ENCODE measurements around the gene PPARD. TPM values are rescaled to one million over a fixed set of nuclear protein-coding genes. Genes with fewer than 3 reads are reported as not detected.

PPARD gene
- total RNA-seq, 1 experiment from 2014 or later: 38.4 TPM

GRCh38 chr6:35400111-35400510, 57.8 kb downstream of the PPARD start:
- peak overlapping the region; percentile 67 for H3K4me2 ChIP-seq (ENCODE audit: low read length)
- ATAC-seq (no peak), DNase-seq (ENCODE audit: low read depth, low spot score) (no peak)
- H3K4me1 ChIP-seq (ENCODE audit: control insufficient read depth in 1 of 2, insufficient read depth in 2 of 2, low read length in 2 of 2): peaks cover 30 to 82% of the 10 kb centered on the region in 2 experiments
- no peaks in the 10 kb centered on the region for H4K20me1 ChIP-seq (ENCODE audit: insufficient read depth)
- no peak for TF ChIP-seq EZH2 (IDR thresholded peaks at IDR 0.05)
- TF ChIP-seq ZFX (IDR thresholded peaks at IDR 0.05): no peak
- TF ChIP-seq CBX3 (IDR thresholded peaks at IDR 0.05; ENCODE audit: low read depth): no peak
- TF ChIP-seq CEBPB (IDR thresholded peaks at IDR 0.05; ENCODE audit: low read depth): no peak
- TF ChIP-seq SRF (IDR thresholded peaks at IDR 0.05; ENCODE audit: low read depth): no peak
- TF ChIP-seq EGR1 (IDR thresholded peaks at IDR 0.05; ENCODE audit: low read depth): no peak
- TF ChIP-seq SP1 (IDR thresholded peaks at IDR 0.05; ENCODE audit: low read depth): no peak
- TF ChIP-seq TCF7L2 (IDR thresholded peaks at IDR 0.05; ENCODE audit: borderline replicate concordance, extremely low read depth, insufficient read depth, insufficient read length): no peak
- TF ChIP-seq POLR2A (IDR thresholded peaks at IDR 0.05; ENCODE audit: borderline replicate concordance, extremely low read depth, insufficient read depth, insufficient read length): no peak
- no peak for TF ChIP-seq REST (IDR thresholded peaks at IDR 0.05; ENCODE audit: low read depth)
- no peak for TF ChIP-seq ELF1 (IDR thresholded peaks at IDR 0.05; ENCODE audit: borderline replicate concordance, low read depth)
- TF ChIP-seq ZBTB33 (IDR thresholded peaks at IDR 0.05; ENCODE audit: extremely low read depth, insufficient replicate concordance, low read length): no peak
- TF ChIP-seq SIN3A (IDR thresholded peaks at IDR 0.05; ENCODE audit: low read depth): no peak
- ChIA-PET POLR2A (interaction anchor here (1.3 to 1.4 kb wide), 2 partner anchors 9 to 30 kb away, joined by 3 read pairs; no protein-coding TSS in a partner anchor), RAD21 (ENCODE audit: low non-redundant PET in 1 of 2, low total read pairs in 2 of 2, uncharacterized antibody in 2 of 2, unreplicated experiment in 2 of 2) (no interaction called here), CTCF (interaction anchor here (0.9 to 2.5 kb wide), 2 partner anchors 9 to 58 kb away, joined by 4 to 10 read pairs; partner anchors contain the start of gene PPARD)
- H3K27me3 ChIP-seq (ENCODE audit: insufficient read depth, low read length): no peaks in the 10 kb centered on the region
- no peaks in the 10 kb centered on the region for H3K9me2 ChIP-seq (ENCODE audit: insufficient read depth)
- H3K4me3 ChIP-seq (replicated peaks in 1 of 2; ENCODE audit: low read depth in 1 of 2, low read length in 2 of 2): no peak overlapping the region
- H3K79me2 ChIP-seq (ENCODE audit: insufficient read depth, low read length): peaks cover 10% of the 10 kb centered on the region; the same call in 1 of the 2 replicates
- intact Hi-C loops (cut with micrococcal nuclease): loop anchor here (5.0 kb wide), 1 partner anchor 58 kb away; the partner anchor contains the start of gene PPARD
- no peak overlapping the region; the same call in 1 of the 2 replicates for H3K27ac ChIP-seq (ENCODE audit: low read depth, low read length)
- H3K36me3 ChIP-seq (ENCODE audit: control insufficient read depth in 1 of 2, insufficient read depth in 2 of 2, low read length in 2 of 2): no peaks in the 10 kb centered on the region
- no TSS peak for BruUV-seq (replicated peaks)
- no peak overlapping the region for H2AFZ ChIP-seq (ENCODE audit: low read depth, low read length, poor library complexity, severe bottlenecking)
- no peaks in the 10 kb centered on the region for H3K9me3 ChIP-seq (ENCODE audit: control insufficient read depth in 1 of 2, insufficient read depth in 1 of 2, low read depth in 1 of 2, low read length in 2 of 2)
- H3K9ac ChIP-seq (ENCODE audit: low read length): peak overlapping the region; percentile 53
